Muscle layer of duodenum (tissue), 2 donors: ENCODE results near the gene SDCCAG8.

Experiments used
- H3K27ac ChIP-seq: one replicate; pipeline ENCODE4 v1.7.0; 2013; ENCODE audit warnings: mild to moderate bottlenecking, low read length
- H3K27me3 ChIP-seq: one replicate; pipeline ENCODE4 v1.7.0; 2013; ENCODE audit warnings: low read depth, mild to moderate bottlenecking, control low read depth, low read length
- H3K36me3 ChIP-seq, 2 donors: one replicate each; pipeline ENCODE4 v1.7.0; 2013; ENCODE audit warnings: low read length in 2 of 2, control low read depth in 1 of 2, mild to moderate bottlenecking in 1 of 2; ENCODE audit not compliant: insufficient read depth in 2 of 2, control insufficient read depth in 1 of 2
- H3K4me1 ChIP-seq, 2 donors: one replicate each; pipeline ENCODE4 v1.7.0; 2013; ENCODE audit warnings: low read length in 2 of 2, mild to moderate bottlenecking in 2 of 2, control low read depth in 1 of 2, moderate library complexity in 1 of 2; ENCODE audit not compliant: insufficient read depth in 2 of 2, control insufficient read depth in 1 of 2
- H3K4me3 ChIP-seq, 2 donors: one replicate each; pipeline ENCODE4 v1.7.0; 2013; ENCODE audit warnings: low read length in 2 of 2, low read depth in 1 of 2, mild to moderate bottlenecking in 1 of 2
- H3K9me3 ChIP-seq, 2 donors: one replicate each; pipeline ENCODE4 v1.7.0; 2013; ENCODE audit warnings: low read length in 2 of 2, control low read depth in 1 of 2, mild to moderate bottlenecking in 1 of 2; ENCODE audit not compliant: control insufficient read depth in 1 of 2
- donor health status: healthy.

SDCCAG8 gene

DNA sequence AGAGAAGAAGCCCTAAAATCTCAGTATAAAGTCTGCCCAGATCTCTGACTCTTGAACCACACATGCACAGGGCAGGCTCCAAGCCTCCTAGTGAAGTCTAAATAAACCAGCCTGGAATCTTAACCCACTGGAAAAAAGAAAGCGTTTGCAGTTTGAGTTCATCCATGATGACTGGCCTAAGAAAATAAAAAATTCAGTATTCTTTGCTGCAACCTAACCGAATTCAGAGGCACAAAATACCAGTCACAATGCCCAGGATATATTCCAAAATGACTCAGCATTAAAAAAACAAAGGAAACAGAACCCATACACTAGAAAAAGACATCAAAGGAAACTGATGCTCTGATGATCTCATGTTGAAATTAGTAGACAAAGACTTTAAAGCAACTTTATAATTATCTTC is 269.2 kb downstream of the SDCCAG8 start:
- Histone ChIP-seq H3K27me3 (no peaks in the 10 kb centered on the region), H3K4me1 (peaks cover 0 to 4% of the 10 kb centered on the region in 2 donors), H3K36me3 (no peaks in the 10 kb centered on the region), H3K27ac (no peak overlapping the region), H3K4me3 (no peak overlapping the region), H3K9me3 (no peaks in the 10 kb centered on the region)

DNA sequence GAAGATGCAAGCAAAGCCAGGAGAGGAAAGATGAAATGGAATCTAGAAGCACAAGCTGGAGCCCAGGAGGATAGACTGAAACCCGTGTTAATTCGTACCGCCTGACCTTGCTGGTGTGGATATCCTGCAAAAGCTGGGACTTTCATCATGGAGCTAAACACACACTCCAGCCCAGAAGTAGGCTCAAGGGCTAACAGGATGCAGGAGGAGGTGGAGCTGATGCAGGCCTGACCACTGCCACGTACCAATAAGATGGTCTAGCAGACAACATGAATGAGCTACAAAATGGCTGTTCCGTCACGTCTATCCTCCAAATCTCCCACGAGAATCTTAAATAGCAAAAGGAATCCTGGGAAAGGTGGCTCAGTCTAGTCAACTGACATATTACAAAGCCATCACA is 270.3 kb downstream of the SDCCAG8 start:
- Histone ChIP-seq H3K9me3 (no peaks in the 10 kb centered on the region), H3K27ac (no peak overlapping the region), H3K4me3 (no peak overlapping the region), H3K4me1 (peaks cover 0 to 4% of the 10 kb centered on the region in 2 donors), H3K27me3 (no peaks in the 10 kb centered on the region), H3K36me3 (no peaks in the 10 kb centered on the region)

DNA sequence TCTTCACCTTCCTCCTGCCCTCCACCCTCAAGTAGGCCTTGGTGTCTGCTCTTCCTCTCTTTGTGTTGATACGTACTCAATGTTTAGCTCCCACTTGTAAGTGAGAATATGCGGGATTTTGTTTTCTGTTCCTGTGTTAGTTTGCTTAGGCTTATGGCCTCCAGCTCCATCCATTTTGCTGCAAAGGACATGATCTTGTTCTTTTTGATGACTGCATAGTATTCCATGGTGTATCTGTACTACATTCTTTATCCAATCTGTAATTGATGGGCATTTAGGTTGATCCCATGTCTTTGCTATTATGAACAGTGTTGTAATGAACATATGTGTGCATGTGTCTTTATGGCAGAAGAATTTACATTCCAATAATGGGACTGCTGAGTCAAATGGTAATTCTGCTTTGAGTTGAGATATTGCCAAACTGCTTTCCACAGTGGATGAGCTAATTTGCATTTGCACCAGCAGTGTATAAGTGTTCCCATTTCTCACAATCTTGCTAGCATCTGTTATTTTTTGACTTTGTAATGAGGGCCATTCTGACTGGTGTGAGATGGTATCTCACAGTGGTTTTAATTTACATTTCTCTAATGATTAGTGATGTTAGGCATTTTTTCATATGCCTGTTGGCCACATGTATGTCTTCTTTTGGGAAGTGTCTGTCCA is 272.7 kb downstream of the SDCCAG8 start:
- Histone ChIP-seq H3K4me1 (peaks cover 0 to 4% of the 10 kb centered on the region in 2 donors), H3K9me3 (no peaks in the 10 kb centered on the region), H3K27me3 (no peaks in the 10 kb centered on the region), H3K4me3 (no peak overlapping the region), H3K36me3 (no peaks in the 10 kb centered on the region), H3K27ac (no peak overlapping the region)

GRCh38 chr1:243529512-243529911 is 273.7 kb downstream of the SDCCAG8 start:
- Histone ChIP-seq H3K9me3 (no peaks in the 10 kb centered on the region), H3K27me3 (no peaks in the 10 kb centered on the region), H3K4me1 (peaks cover 0 to 3% of the 10 kb centered on the region in 2 donors), H3K36me3 (no peaks in the 10 kb centered on the region), H3K27ac (no peak overlapping the region), H3K4me3 (no peak overlapping the region)

DNA sequence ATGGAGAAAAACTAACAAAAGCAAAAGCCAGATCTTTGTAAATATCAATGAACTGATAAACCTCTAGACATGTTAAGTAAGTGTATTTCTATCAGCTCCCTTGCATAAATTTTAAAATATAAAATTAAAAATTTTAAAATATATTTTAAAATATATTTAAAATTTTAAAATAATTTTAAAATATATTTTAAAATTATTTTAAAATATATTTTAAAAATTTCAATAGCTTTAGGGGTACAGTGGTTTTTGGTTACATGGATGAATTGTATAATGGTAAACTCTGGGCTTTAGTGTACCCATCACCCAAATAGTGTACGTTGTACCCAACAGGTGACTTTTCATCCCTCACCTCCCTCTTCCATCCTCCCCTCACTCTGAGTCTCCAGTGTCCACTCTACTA is 279.2 kb downstream of the SDCCAG8 start:
- Histone ChIP-seq H3K27me3 (no peaks in the 10 kb centered on the region), H3K27ac (no peak overlapping the region), H3K9me3 (no peaks in the 10 kb centered on the region), H3K4me3 (no peak overlapping the region), H3K4me1 (no peaks in the 10 kb centered on the region), H3K36me3 (no peaks in the 10 kb centered on the region)

GRCh38 chr1:243539636-243540035 is 283.8 kb downstream of the SDCCAG8 start:
- H3K4me1 ChIP-seq = no peaks in the 10 kb centered on the region

DNA sequence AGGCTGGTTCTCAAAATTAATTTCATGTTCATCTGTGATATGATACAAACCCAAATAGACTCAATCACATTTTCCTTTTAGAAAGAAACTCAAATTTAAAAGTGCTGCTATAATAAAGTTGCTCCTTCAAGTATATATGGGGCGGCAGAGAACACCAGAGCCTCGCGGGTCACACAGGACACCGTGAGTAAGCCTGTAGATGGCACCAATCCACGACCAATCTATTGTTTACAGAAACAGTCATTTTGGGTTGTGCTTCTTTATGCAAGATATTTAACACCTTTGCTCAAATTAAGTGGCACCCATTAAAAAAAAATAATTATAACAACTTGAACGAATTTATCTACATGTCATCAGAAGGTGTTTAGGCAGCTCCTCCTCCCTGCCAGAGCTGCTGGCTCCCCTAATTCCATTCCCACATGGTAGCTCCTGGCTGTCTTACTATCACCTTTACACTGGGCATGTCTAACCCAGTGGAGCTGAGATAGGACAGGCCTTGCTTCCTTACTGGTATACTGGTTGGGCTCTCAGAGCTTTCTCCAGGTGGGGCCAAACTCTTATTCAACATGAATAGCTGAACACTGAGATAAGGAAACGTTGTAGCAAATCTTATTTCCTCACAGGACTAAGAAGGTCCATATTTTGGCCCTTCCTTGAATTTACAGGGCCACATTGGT is 287.0 kb downstream of the SDCCAG8 start:
- Histone ChIP-seq H3K4me3 (no peak overlapping the region), H3K27ac (no peak overlapping the region), H3K36me3 (peaks cover 0 to 4% of the 10 kb centered on the region in 2 donors), H3K27me3 (no peaks in the 10 kb centered on the region), H3K9me3 (no peaks in the 10 kb centered on the region), H3K4me1 (no peaks in the 10 kb centered on the region)

More at GRCh38 chr1:243539636-243540035, 283.8 kb downstream of the SDCCAG8 start:
- Histone ChIP-seq H3K36me3 (peaks cover 0 to 4% of the 10 kb centered on the region in 2 donors), H3K4me3 (no peak overlapping the region), H3K27me3 (no peaks in the 10 kb centered on the region), H3K9me3 (no peaks in the 10 kb centered on the region), H3K27ac (no peak overlapping the region)

DNA sequence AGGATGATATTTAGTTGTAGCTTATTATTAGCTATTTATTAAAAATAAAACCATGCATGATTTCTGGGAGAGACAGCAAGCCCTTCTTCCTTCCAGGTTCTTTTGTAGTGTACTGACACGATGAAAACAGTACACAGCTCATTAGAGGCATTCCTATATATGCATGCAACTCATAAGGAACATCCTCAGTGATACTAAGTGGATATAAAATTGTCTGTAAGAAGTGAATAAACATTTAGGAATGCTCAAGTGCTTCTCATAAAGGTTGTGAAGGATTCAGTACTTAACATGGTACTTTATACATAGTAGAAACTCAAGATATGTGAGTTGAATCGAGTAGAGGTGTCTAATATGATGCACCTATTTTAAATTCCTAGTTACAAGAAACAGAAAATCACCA is 287.7 kb downstream of the SDCCAG8 start:
- H3K27me3 ChIP-seq = no peaks in the 10 kb centered on the region
- peaks cover 0 to 4% of the 10 kb centered on the region in 2 donors for H3K36me3 ChIP-seq
- H3K4me1 ChIP-seq = no peaks in the 10 kb centered on the region
- no peak overlapping the region for H3K27ac ChIP-seq
- H3K4me3 ChIP-seq = no peak overlapping the region
- H3K9me3 ChIP-seq = no peaks in the 10 kb centered on the region

GRCh38 chr1:243546457-243546856 is 290.6 kb downstream of the SDCCAG8 start:
- H3K4me1 ChIP-seq = peaks cover 0 to 3% of the 10 kb centered on the region in 2 donors
- H3K9me3 ChIP-seq = no peaks in the 10 kb centered on the region
- H3K27ac ChIP-seq = no peak overlapping the region
- no peaks in the 10 kb centered on the region for H3K27me3 ChIP-seq
- no peak overlapping the region for H3K4me3 ChIP-seq
- peaks cover 0 to 4% of the 10 kb centered on the region in 2 donors for H3K36me3 ChIP-seq

GRCh38 chr1:243547891-243548290 is 292.1 kb downstream of the SDCCAG8 start:
- H3K4me1 ChIP-seq = peaks cover 0 to 3% of the 10 kb centered on the region in 2 donors
- no peak overlapping the region for H3K27ac ChIP-seq
- no peaks in the 10 kb centered on the region for H3K9me3 ChIP-seq
- H3K4me3 ChIP-seq = no peak overlapping the region
- peaks cover 0 to 4% of the 10 kb centered on the region in 2 donors for H3K36me3 ChIP-seq
- no peaks in the 10 kb centered on the region for H3K27me3 ChIP-seq

DNA sequence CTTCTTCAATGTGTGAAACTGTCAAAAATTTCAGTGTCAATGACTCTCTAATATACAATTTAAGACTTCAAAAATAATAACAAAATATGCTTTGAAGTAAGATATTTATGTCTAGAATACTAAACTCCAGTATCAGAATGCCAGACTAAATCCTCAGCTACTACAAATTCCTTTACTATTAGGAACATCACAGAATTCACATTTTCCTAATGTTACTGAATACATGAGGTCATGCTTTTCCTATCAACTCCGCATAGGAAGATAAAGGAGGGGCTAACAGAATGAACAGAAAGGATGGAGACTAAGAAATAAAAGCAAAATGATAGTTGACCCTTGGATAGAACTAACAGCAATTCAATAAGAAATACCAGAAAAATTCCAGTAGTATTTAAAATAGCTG is 292.7 kb downstream of the SDCCAG8 start:
- Histone ChIP-seq H3K4me3 (no peak overlapping the region), H3K27ac (no peak overlapping the region), H3K36me3 (peaks cover 0 to 4% of the 10 kb centered on the region in 2 donors), H3K27me3 (no peaks in the 10 kb centered on the region), H3K4me1 (peaks cover 0 to 3% of the 10 kb centered on the region in 2 donors), H3K9me3 (no peaks in the 10 kb centered on the region)
